Endothelial cell (in vitro differentiated cells): ENCODE results near the gene PRDX4. TPM values are rescaled to one million over a fixed set of nuclear protein-coding genes. Genes with fewer than 3 reads are reported as not detected.

Experiments used
- DNase-seq: peaks from one replicate; pipeline ENCODE4 v3.0.0; 2021; ENCODE audit warnings: low spot score
- H3K27ac Mint-ChIP-seq: one replicate; pipeline ENCODE4 v1.8.0; 2021; ENCODE audit warnings: mixed read lengths, inconsistent platforms; ENCODE audit not compliant: unreplicated experiment
- H3K27me3 Mint-ChIP-seq: one replicate; pipeline ENCODE4 v1.8.0; 2021; ENCODE audit warnings: mild to moderate bottlenecking, moderate library complexity, mixed read lengths, inconsistent platforms; ENCODE audit not compliant: unreplicated experiment
- H3K36me3 Mint-ChIP-seq: one replicate; pipeline ENCODE4 v1.8.0; 2021; ENCODE audit warnings: mild to moderate bottlenecking, low read depth, mixed read lengths, inconsistent platforms; ENCODE audit not compliant: unreplicated experiment
- H3K4me1 Mint-ChIP-seq: one replicate; pipeline ENCODE4 v1.8.0; 2021; ENCODE audit warnings: mild to moderate bottlenecking, mixed read lengths, inconsistent platforms; ENCODE audit not compliant: unreplicated experiment
- H3K4me3 Mint-ChIP-seq: one replicate; pipeline ENCODE4 v1.8.0; 2021; ENCODE audit warnings: mild to moderate bottlenecking, mixed read lengths, inconsistent platforms; ENCODE audit not compliant: unreplicated experiment
- H3K9me3 Mint-ChIP-seq: one replicate; pipeline ENCODE4 v1.8.0; 2021; ENCODE audit warnings: mixed read lengths, inconsistent platforms; ENCODE audit not compliant: unreplicated experiment
- total RNA-seq: library from RNA; stranded (reverse); fragmentation: NEBNext Ultra II Directional; extraction: Animal tissue kit (Norgen Biotek cat#: 25700); gene quantifications from one replicate; pipeline ENCODE4 v1.2.1, GENCODE V29; 2021; ENCODE audit not compliant: unreplicated experiment
- TF ChIP-seq, protein P1 (sequence below): fragments of 200-600 bp; sonication (generic); IDR thresholded peaks from one replicate; pipeline ENCODE4 v1.5.0; 2021; ENCODE audit warnings: antibody characterized with exemption; ENCODE audit not compliant: unreplicated experiment

Gene PRDX4
- total RNA-seq, 1 donor from 2014 or later: 74.6 TPM

DNA sequence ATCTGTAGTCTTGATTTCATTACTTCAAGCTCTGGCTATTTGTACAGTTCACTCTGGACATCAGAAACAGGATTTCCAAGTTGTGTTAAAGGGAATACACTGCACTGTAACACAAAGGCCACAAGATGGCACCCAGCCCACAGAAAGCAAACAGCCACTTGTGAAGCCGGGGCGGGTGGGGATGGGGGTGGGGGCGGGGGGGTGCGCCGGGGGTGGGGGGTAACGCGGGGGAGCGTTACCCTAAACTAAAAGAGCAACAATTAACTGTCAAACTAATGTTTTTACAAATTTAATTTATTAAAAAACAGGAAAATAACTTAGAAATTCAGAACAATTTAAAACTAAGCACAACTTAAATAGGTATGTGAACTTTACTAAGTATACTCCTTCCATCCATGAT is 27.3 kb downstream of the PRDX4 start:
- peak; percentile 10 for DNase-seq
- Mint-ChIP-seq H3K4me1 (no peaks in the 10 kb centered on the region), H3K27ac (no peak overlapping the region), H3K36me3 (no peaks in the 10 kb centered on the region), H3K27me3 (no peaks in the 10 kb centered on the region), H3K9me3 (no peaks in the 10 kb centered on the region), H3K4me3 (no peak overlapping the region)
- TF ChIP-seq, protein P1, sequence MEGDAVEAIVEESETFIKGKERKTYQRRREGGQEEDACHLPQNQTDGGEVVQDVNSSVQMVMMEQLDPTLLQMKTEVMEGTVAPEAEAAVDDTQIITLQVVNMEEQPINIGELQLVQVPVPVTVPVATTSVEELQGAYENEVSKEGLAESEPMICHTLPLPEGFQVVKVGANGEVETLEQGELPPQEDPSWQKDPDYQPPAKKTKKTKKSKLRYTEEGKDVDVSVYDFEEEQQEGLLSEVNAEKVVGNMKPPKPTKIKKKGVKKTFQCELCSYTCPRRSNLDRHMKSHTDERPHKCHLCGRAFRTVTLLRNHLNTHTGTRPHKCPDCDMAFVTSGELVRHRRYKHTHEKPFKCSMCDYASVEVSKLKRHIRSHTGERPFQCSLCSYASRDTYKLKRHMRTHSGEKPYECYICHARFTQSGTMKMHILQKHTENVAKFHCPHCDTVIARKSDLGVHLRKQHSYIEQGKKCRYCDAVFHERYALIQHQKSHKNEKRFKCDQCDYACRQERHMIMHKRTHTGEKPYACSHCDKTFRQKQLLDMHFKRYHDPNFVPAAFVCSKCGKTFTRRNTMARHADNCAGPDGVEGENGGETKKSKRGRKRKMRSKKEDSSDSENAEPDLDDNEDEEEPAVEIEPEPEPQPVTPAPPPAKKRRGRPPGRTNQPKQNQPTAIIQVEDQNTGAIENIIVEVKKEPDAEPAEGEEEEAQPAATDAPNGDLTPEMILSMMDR: no peak

DNA sequence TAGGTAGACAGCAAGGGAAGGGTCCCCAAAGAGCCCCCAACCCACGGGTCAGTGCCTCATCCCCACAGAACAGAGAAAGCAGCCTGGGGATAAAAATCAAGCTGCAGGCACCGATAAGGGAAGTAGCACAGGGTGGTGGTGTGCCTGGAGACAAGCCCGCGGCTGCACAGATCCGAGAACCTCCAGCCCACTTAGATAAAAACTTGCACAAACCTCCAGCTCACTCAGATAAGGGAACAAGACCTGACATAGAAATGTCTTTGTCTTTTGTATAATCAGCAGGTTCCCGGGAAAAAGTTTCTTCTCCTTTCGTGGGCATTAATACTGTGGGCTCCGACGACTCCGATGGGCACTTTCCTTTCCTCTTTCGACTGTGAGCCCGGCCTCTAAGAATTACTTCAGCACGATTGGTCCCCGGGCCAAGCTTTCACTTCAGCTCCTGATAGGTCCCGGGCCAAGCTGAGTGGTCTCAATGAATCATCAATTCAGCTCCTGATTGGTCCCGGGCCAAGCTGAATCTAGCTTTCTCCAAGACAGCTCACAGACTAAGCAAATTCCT is 32.4 kb downstream of the PRDX4 start:
- Mint-ChIP-seq H3K27ac (peak overlapping the region; percentile 30), H3K9me3 (no peaks in the 10 kb centered on the region), H3K36me3 (peaks cover 3% of the 10 kb centered on the region), H3K27me3 (no peaks in the 10 kb centered on the region), H3K4me1 (no peaks in the 10 kb centered on the region), H3K4me3 (no peak overlapping the region)
- TF ChIP-seq, protein P1: no peak
- peak; percentile 3 for DNase-seq

DNA sequence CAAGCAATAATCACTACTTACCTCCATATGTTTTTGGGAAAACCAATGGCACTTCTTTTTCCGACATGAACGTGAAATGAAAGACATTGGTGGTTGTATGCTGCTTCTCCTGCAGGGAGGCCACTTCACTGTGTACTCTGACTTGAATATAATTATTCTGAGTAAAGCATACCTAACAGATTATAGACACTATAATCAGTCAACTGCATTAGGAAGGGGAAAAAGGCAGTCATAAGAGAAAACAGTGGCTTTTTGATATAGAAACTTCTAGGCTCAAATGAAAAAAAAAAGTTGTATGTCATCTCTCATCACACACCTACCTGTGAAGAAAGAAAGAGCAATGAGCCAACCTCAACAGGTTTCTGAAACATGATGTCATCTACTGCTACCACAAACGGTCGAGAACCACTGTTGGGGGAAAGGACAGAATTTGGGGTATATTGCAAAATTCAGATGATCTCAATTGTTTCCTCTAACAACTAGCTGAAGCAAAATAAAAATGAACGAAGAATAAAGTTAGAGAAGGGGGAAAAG is 37.4 kb downstream of the PRDX4 start:
- DNase-seq: no peak
- Mint-ChIP-seq H3K9me3 (no peaks in the 10 kb centered on the region), H3K27ac (no peak overlapping the region), H3K36me3 (peaks cover 6% of the 10 kb centered on the region), H3K27me3 (no peaks in the 10 kb centered on the region), H3K4me3 (no peak overlapping the region), H3K4me1 (no peaks in the 10 kb centered on the region)
- TF ChIP-seq, protein P1: no peak

DNA sequence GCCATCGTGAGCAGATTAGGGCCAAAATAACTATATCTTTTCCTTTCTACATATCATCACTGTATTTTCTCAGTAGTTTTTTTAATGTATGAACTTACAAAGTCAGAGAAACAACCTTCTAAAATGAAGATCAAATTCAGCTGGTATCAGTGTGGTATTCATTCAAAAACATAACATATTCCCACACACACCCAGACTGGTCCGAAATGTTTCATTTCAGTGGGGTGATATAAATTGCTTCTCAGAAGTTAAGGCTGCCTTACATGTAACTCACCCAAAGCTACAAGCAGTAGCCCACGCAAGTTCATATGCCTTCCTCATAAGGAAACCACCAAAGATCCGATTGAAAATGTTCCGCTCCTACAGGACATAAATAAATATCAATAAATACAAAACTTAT is 37.9 kb downstream of the PRDX4 start:
- no peak overlapping the region for H3K4me3 Mint-ChIP-seq
- no peaks in the 10 kb centered on the region for H3K4me1 Mint-ChIP-seq
- no peaks in the 10 kb centered on the region for H3K27me3 Mint-ChIP-seq
- TF ChIP-seq, protein P1: no peak
- H3K36me3 Mint-ChIP-seq: peaks cover 6% of the 10 kb centered on the region
- H3K9me3 Mint-ChIP-seq: no peaks in the 10 kb centered on the region
- DNase-seq: no peak
- H3K27ac Mint-ChIP-seq: no peak overlapping the region

DNA sequence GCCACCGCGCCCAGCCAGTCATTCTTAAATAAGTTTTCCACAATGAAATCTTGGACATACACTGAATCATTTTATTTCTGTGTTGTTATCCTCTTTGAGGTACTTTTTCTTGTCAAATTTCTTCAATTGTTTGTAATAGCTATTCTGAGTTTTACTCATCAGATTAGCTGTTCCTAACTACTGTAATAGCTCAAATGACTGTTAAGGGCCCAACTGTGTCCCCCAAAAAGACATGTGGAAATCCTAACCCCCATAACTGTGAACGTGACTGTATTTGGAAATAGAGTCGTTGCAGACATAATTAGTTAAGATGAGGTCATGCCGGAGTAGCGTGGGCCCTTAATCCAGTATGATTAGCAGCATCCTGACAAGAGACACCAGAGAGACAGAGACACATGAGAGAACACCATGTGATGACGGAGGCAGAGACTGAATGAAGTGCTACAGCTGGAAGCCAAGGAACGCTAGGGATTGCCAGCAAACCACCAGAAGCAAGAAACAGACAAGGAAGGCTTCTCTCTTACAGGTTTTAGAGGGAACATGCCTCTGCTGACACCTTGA is 52.9 kb downstream of the PRDX4 start:
- no peak overlapping the region for H3K27ac Mint-ChIP-seq

More for the DNA sequence above, 52.9 kb downstream of the PRDX4 start:
- no peak overlapping the region for H3K4me3 Mint-ChIP-seq
- peaks cover 13% of the 10 kb centered on the region for H3K36me3 Mint-ChIP-seq
- peaks cover 3% of the 10 kb centered on the region for H3K27me3 Mint-ChIP-seq
- DNase-seq: no peak
- H3K9me3 Mint-ChIP-seq: no peaks in the 10 kb centered on the region
- no peaks in the 10 kb centered on the region for H3K4me1 Mint-ChIP-seq
- TF ChIP-seq, protein P1: no peak
